Measurements from ENCODE around the gene FILIP1L. TPM values are rescaled to one million over a fixed set of nuclear protein-coding genes. Genes with fewer than 3 reads are reported as not detected.

Gene FILIP1L
- total and polyA plus RNA-seq, 2 of the 13 experiments (the other 11 are each of a cell fraction or from before 2014, with no cell fraction given), result 8.1 to 187 TPM

GRCh38 chr3:99952306-99952705 is 162.0 kb downstream of the FILIP1L start:
- CTCF ChIA-PET (ENCODE audit: low intra/inter-chr PET ratio, low total read pairs), result no interaction called here

GRCh38 chr3:99951701-99952100 is 162.6 kb downstream of the FILIP1L start:
- DNase-seq (ENCODE audit: low spot score), result no peak
- Histone ChIP-seq H3K79me2 (ENCODE audit: insufficient read depth, low read length) (no peaks in the 10 kb centered on the region), H3K4me2 (ENCODE audit: low read depth, low read length) (no peak overlapping the region), H3K27ac (ENCODE audit: extremely low read length, insufficient read depth, low read length) (no peak overlapping the region), H3K36me3 (replicated peaks in 1 of 2; ENCODE audit: control insufficient read depth in 1 of 2, insufficient read depth in 2 of 2, low read length in 2 of 2) (no peaks in the 10 kb centered on the region), H4K20me1 (ENCODE audit: insufficient read depth, low read length) (no peaks in the 10 kb centered on the region), H2AFZ (ENCODE audit: low read length) (no peak overlapping the region), H3K9me3 (ENCODE audit: low read length) (no peaks in the 10 kb centered on the region), H3K4me3 (replicated peaks in 1 of 3; ENCODE audit: insufficient read depth in 1 of 3, low read depth in 2 of 3, low read length in 3 of 3) (no peak overlapping the region), H3K9ac (ENCODE audit: insufficient read depth, low read depth, low read length) (no peak overlapping the region), H3K27me3 (ENCODE audit: control insufficient read depth in 1 of 2, insufficient read depth in 2 of 2, low read length in 2 of 2) (no peaks in the 10 kb centered on the region), H3K4me1 (ENCODE audit: insufficient read depth, low read length) (peaks cover 81% of the 10 kb centered on the region)
- no peak for FAIRE-seq
- no TSS peak for BruUV-seq (replicated peaks)
- intact Hi-C loops (cut with micrococcal nuclease; ENCODE audit: unreplicated experiment), result no loop called here
- POLR2A ChIA-PET, result no interaction called here
- ATAC-seq, result no peak
- in situ Hi-C loops (cut with HindIII; ENCODE audit: extremely low pct_ligation_motif_present, low pct_unique_long_range_greater_than_20kb), result no loop called here
- no peak for TF ChIP-seq ZNF253 (CRISPR knock-in tag; IDR thresholded peaks at IDR 0.05; ENCODE audit: borderline replicate concordance)
- no peak for TF ChIP-seq CREB1 (IDR thresholded peaks at IDR 0.05)
- no peak for TF ChIP-seq CREB1 (CRISPR knock-in tag; IDR thresholded peaks at IDR 0.05)
- TF ChIP-seq, protein P1, sequence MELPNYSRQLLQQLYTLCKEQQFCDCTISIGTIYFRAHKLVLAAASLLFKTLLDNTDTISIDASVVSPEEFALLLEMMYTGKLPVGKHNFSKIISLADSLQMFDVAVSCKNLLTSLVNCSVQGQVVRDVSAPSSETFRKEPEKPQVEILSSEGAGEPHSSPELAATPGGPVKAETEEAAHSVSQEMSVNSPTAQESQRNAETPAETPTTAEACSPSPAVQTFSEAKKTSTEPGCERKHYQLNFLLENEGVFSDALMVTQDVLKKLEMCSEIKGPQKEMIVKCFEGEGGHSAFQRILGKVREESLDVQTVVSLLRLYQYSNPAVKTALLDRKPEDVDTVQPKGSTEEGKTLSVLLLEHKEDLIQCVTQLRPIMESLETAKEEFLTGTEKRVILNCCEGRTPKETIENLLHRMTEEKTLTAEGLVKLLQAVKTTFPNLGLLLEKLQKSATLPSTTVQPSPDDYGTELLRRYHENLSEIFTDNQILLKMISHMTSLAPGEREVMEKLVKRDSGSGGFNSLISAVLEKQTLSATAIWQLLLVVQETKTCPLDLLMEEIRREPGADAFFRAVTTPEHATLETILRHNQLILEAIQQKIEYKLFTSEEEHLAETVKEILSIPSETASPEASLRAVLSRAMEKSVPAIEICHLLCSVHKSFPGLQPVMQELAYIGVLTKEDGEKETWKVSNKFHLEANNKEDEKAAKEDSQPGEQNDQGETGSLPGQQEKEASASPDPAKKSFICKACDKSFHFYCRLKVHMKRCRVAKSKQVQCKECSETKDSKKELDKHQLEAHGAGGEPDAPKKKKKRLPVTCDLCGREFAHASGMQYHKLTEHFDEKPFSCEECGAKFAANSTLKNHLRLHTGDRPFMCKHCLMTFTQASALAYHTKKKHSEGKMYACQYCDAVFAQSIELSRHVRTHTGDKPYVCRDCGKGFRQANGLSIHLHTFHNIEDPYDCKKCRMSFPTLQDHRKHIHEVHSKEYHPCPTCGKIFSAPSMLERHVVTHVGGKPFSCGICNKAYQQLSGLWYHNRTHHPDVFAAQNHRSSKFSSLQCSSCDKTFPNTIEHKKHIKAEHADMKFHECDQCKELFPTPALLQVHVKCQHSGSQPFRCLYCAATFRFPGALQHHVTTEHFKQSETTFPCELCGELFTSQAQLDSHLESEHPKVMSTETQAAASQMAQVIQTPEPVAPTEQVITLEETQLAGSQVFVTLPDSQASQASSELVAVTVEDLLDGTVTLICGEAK (IDR thresholded peaks at IDR 0.05), result peak; percentile 25; the same call in 1 of the 2 replicates
- TF ChIP-seq, protein P1 (CRISPR knock-in tag; IDR thresholded peaks at IDR 0.05), result peak; percentile 78; the same call in 1 of the 2 replicates
- CTCF ChIA-PET (ENCODE audit: low intra/inter-chr PET ratio, low total read pairs), result no interaction called here

More at GRCh38 chr3:99952306-99952705, 162.0 kb downstream of the FILIP1L start:
- Histone ChIP-seq H3K4me2 (ENCODE audit: low read depth, low read length) (no peak overlapping the region), H3K27me3 (ENCODE audit: control insufficient read depth in 1 of 2, insufficient read depth in 2 of 2, low read length in 2 of 2) (no peaks in the 10 kb centered on the region), H3K9me3 (ENCODE audit: low read length) (no peaks in the 10 kb centered on the region), H4K20me1 (ENCODE audit: insufficient read depth, low read length) (no peaks in the 10 kb centered on the region), H2AFZ (ENCODE audit: low read length) (no peak overlapping the region), H3K9ac (ENCODE audit: insufficient read depth, low read depth, low read length) (no peak overlapping the region), H3K27ac (ENCODE audit: extremely low read length, insufficient read depth, low read length) (no peak overlapping the region), H3K79me2 (ENCODE audit: insufficient read depth, low read length) (no peaks in the 10 kb centered on the region), H3K4me3 (replicated peaks in 1 of 3; ENCODE audit: insufficient read depth in 1 of 3, low read depth in 2 of 3, low read length in 3 of 3) (no peak overlapping the region), H3K4me1 (ENCODE audit: insufficient read depth, low read length) (peaks cover 83% of the 10 kb centered on the region), H3K36me3 (replicated peaks in 1 of 2; ENCODE audit: control insufficient read depth in 1 of 2, insufficient read depth in 2 of 2, low read length in 2 of 2) (no peaks in the 10 kb centered on the region)
- FAIRE-seq (no peak), DNase-seq (ENCODE audit: low spot score) (no peak), ATAC-seq (no peak)
- BruUV-seq (replicated peaks), result no TSS peak
- POLR2A ChIA-PET, result no interaction called here
- in situ Hi-C loops (cut with HindIII; ENCODE audit: extremely low pct_ligation_motif_present, low pct_unique_long_range_greater_than_20kb) (no loop called here), intact Hi-C loops (cut with micrococcal nuclease; ENCODE audit: unreplicated experiment) (no loop called here)
- no peak for TF ChIP-seq THAP11 (CRISPR knock-in tag; IDR thresholded peaks at IDR 0.05)
- WGBS (ENCODE audit: low lambda C conversion rate), result 89% methylated on average over 1 of the region's 1 CpG

Data from HepG2 (cell line).